Left kidney (tissue), 2 donors: ENCODE measurements around the gene TSNAX. TPM values are rescaled to one million over a fixed set of nuclear protein-coding genes. Genes with fewer than 3 reads are reported as not detected.

Experiments
- DNase-seq: peaks from one replicate; pipeline ENCODE4 v3.0.0-alpha.2; 2013
- polyA plus RNA-seq: library from polyadenylated mRNA; unstranded; fragments of 120-200 nt; gene quantifications from one replicate; pipeline ENCODE4 v1.2.1, GENCODE V29; 2013; ENCODE audit not compliant: insufficient read length

TSNAX gene
- polyA plus RNA-seq, 1 donor: 65.5 TPM

DNA sequence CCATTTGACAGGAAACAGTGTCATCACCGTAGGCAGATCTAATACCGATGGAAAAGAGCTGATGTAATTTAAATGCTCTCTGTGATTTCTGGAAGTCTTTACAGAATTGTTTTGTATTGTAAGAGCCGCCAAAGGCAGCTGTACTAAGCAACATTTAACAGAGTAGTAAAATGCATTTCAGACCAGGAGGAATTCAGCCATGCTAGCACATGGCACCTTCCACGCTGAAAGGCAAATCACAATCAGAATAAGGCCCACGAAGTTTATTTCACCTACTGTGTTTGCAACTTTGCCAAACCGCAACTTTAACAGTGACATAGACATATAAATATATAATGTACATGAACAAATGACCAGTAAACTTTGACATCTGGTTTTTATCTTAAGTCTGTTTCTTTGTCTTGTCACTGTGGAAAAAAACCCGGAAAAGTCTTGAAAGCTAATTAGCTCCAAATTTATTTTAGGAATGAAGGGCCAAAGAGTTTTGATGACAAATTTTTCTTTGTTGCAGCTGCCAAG lies 72.0 kb downstream of the TSNAX start:
- DNase-seq: no peak

DNA sequence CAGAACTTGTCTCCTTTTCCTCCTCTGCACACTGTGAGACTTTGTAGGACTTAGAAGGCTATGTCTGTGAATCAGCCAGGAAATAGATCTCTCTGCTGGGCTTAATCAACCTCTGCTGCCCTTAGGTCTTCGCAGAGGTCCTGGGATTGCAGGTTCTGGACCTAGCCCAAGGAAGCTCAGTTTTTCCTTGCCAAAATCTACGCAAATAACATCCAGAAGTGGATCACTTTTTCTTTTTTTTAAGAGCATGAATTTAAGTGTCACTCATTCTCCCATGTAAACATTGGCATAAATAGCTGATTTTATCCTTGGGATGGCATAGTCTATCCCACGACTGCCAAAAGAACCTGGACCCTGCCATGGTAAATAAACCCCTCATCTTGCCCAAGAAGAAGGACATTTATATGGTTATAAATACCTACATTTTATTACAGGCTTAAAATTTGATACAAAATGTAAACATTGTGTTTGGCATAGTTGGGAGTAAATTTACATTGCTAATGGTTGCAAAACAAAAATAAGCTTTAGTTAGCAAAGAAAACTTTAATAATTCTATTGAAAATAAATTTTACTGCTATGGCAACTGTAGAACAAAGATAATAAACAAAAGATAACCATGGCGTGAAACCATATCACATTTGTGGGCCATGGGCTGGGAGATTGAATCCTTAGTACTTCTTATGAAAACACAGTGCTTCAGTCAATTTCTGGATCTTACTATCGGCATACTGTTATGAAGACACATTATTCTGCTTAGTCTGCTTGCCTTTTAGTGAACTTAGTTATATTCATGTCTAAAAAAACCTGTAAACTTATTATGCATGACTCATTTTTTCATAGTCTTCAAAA lies 73.6 kb downstream of the TSNAX start:
- no peak for DNase-seq

DNA sequence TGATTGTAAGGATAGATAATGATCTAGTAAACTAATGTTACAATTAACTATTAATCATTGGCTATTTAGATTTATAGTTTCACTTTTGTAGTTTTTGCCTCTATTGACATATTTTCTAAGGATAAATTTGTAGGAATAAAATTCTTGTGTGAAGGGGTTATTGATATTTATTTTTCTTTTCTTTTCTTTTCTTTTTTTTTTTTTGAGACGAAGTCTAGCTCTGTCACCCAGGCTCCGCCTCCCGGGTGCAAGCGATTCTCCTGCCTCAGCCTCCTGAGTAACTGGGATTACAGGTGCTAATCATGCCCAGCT lies 74.2 kb downstream of the TSNAX start:
- no peak for DNase-seq

DNA sequence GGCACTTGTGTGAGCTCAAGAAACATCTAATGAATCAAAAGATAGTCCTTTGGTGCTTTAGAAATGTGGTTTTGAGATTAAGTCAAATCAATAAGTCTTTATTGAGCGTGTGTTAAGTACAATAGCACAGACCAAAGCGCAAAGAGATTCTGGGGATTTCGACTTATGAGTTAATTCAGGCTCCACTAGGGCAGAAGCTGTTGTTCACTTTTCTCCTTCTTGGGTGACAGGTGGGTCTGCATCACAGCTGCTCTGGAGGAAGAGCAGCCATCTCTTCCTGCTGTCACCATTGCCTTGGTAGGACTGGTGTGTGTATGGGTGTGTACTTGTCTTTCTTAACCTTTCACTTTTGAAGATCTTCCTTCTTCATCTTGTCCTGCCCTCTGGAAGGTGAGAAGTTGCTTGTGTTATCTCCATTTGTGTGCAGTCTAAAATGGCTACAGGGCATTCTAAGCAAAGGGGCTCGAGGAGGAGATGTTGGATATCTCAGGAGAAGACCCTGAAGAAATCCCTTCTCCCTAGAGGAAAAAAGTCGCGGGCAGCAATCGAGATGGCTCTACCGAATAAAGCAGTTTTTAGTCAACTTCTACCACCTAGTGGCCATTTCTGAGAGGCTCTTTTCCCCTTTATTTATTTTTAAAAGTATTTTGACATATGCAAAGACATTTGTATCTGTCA lies 75.3 kb downstream of the TSNAX start:
- no peak for DNase-seq

DNA sequence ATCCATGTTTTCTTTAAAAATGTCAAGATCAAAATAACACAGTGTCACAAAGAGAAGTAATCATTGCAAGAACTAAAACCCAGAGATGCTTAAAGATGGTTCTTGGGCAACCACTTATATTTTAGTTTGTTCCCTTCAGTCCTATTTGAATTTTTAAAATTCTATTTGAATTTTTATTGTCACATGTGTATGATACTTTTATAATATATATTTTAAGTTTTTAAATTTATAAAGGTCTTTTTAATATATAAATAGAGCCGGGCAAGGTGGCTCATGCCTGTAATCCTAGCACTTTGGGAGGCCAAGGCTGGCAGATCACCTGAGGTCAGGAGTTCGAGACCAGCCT lies 75.8 kb downstream of the TSNAX start:
- no peak for DNase-seq

DNA sequence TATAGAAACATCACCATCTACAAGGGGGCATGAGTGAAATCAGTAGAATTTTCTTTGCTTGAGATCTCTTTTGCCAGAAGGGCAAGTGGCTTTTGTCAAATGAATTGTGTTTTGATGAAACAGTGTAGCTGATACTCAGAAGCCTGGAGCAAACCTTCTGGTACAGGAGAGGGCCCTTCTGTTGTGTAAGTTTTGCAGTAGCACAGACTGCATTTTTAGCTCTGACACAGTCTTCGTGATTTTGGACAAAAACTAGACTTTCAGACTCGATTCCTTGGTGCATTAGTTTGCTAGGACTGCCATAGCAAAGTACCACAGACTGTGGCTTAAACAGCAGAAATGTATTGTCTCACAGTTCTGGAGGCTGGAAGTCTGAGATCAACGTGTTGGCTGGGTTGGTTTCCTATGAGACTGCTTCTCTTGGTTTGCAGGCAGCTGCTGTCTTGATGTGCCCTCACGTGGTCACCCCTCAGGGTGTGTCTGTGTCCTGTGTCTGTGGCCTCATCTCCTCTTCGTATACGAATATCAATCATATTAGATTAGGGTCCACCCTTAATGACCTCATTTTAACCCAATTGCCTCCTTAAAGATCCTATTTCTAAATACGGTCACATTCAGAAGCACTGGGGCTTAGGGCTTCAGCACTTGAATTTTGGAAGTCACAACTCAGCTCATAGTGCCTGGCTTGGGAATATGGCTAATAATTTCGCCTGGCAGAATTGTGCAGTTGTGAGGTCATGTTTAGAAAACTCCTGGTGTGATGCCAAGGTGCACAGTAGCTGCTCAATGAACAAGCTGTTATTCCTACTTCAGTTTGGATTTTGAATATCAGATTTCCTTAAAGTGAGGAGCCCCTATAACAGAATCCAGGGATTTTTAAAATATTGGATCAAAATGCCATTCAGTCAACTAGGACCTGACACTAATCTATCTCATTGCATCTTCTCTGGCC lies 77.0 kb downstream of the TSNAX start:
- no peak for DNase-seq

DNA sequence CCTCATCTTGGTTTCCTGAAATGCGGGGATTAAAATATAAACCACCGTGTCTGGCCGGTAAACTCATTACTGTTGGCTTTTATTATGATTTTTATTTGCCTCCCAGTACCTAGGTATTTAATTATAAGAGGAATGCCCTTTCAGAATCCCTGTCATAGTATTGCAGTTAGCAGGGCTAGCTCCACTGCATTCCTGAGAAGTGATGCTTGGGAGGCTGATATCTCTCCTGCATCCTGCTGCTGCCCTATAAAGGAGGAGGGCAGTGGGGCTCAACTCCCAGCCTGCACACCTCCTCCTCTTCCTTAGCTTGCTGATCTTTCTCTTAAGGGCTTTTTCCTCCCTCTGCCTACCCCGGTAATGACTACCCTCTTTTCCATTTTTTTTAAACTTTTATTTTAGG lies 78.2 kb downstream of the TSNAX start:
- no peak for DNase-seq

DNA sequence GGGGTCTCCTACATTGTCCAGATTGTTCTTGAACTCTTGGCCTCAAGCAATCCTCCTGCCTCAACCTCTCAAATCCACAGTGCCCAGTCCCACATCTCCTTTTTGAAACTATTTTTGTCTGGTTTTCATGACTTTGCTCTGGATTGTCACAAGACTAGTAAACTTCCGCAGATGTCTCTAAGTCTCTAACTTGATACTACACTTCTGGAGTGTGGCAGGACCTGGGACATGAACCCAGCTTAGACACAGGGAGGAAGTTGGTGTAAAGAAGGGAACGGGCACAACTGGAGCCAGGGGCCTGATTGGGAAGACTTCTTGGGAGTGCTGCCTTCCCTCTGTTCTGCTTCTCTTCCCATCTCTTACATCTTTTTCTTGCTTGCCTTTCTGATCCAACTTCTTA lies 81.9 kb downstream of the TSNAX start:
- DNase-seq: no peak

DNA sequence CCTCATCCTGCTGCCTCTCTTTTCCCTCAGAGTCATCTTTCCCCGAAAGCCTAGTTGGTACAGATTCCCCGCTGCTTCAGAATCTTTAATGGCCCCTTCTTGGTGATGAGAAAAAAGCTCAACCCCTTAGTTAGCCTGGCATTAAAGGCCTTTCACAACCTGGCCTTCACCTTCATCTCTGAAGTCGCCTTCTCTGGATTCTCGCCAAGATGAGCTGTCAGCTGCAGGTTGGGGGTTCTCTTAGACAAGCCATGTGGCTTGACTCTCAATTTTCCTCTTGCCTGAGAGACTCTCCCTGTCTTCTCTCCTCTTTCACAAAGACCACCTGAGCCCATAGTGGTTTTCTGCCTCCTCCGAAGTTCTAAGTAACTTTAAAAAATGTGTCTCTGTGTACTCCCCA lies 82.6 kb downstream of the TSNAX start:
- DNase-seq: no peak

DNA sequence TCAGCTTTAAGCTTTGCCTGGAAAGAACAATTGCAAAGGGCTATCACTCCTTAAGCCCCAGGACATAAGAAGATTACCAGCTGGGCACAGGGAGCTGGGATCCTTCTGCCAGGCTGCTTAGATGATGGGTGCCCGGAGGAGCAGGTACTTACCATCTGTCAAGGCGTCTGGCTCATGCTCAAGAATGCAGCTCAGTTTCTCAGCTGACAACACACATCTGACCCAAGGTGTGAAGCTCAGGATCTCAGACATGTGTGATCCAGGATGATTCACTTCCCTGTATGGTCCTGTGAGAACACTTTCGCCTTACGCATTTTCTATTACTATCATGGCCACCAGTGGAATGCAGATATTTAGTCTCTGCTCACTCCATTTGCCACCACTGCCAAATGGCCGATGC lies 83.4 kb downstream of the TSNAX start:
- DNase-seq: no peak

DNA sequence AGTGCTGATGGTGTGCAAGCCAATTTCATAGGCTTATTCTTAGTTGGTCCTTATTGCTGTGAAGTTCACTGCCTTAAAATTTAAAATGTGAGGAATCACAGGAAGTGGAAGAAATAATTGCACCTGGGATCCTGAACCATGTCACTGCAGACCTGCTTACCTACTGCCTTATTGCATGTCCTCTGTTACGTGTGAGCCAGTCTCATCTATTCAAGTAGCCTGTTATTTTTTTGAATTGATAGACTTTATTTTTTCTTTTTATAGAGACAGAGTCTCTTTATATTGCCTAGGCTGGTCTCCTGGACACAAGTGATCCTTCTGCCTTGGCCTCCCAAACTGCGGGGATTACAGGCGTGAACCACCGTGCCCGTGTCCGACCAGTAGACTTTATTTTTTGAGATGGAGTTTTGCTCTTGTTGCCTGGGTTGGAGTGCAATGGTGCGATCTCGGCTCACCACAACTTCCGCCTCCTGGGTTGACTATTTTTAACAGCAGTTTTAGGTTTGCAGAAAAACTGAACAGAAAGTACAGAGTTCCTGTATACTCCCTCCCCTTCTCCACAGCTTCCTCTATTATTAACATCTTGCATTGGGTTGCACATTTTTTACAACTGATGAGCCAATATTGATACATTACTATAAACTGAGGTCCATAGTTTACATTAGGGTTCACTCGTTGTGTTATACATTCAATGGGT lies 84.1 kb downstream of the TSNAX start:
- DNase-seq: no peak

DNA sequence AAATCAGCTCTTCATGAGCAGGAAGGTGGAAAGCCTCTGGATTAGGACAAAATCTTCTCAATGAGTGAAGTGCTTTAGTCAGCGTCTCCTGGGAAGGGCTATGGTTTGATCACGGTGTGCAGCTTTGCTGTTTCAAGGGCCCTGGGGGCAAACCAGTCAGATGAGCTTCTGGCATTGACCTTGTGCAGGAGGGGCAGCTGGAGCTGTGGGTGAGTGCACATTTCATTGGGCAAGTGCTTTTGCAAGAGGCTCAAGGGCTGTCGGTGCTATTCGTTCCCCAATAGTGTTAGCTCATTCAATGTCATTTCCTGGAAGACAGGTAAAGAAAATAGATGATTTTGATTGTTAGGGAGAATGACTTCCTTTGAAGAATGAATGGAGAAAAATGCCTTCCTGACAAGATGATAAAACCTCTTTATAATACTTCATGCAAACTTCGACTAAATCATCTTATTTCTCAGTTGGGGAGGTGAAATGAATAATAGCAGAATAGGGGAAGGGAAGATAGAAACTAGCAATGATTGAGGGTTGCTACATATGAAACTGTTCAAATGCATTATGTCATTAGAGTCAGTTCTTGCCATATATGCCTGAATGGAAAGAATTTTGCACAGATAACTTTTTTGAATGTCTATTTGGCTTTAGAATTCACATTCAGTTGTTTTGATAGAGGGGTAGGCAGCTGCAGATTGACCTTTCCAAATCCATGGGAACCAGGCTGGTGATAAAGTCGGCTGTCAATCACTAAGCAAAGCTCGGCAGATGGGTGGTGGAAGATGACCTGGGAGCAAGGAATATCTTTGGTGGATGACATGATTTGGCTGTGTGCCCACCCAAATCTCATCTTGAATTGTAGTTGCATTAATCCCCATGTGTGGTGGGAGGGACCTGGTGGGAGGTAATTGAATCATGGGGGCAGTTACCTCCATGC lies 85.2 kb downstream of the TSNAX start:
- no peak for DNase-seq

Other genes with a start within 250 kb of the TSNAX start
- gene EXOC8, start 190.8 kb upstream of the TSNAX start, polyA plus RNA-seq: 13.2 TPM
- gene SPRTN, start 190.4 kb upstream of the TSNAX start, polyA plus RNA-seq: 15.5 TPM
- 39.7 TPM for gene EGLN1, start 106.4 kb upstream of the TSNAX start, polyA plus RNA-seq
- gene DISC1, start 98.1 kb downstream of the TSNAX start, polyA plus RNA-seq: 5.4 TPM